K562 (cell line): ENCODE results near the gene CNDP1. TPM values are rescaled to one million over a fixed set of nuclear protein-coding genes. Genes with fewer than 3 reads are reported as not detected.

Experiments
- ATF1 ChIP-seq, 2 experiments: fragments of 450-650 bp in 1 of 2; IDR thresholded peaks; 2 replicates each; pipeline ENCODE4 v1.6.1; 2016; ENCODE audit warnings: missing compliant biosample characterization in 1 of 2, missing genetic modification characterization in 1 of 2
- CHD2 ChIP-seq: IDR thresholded peaks from 2 replicates; pipeline ENCODE4 v1.6.1; 2011; ENCODE audit warnings: low read depth, low read length
- ESRRB ChIP-seq: fragments of 250-450 bp; sonication (Bioruptor Pico); IDR thresholded peaks from 2 replicates; pipeline ENCODE4 v1.5.0; 2020; ENCODE audit warnings: mild to moderate bottlenecking, moderate library complexity, borderline replicate concordance
- ETV6 ChIP-seq, 3 experiments: fragments of 150-350 bp in 1 of 3; sonication (generic) in 1 of 3; formaldehyde crosslinking in 1 of 3; IDR thresholded peaks; 2 replicates each; pipeline versions ENCODE4 v1.6.1 to v1.8.0; 2014 to 2022; ENCODE audit warnings: borderline replicate concordance in 2 of 3, low read depth in 2 of 3, antibody characterized with exemption in 1 of 3, low read length in 1 of 3, mild to moderate bottlenecking in 1 of 3, missing genetic modification reagents in 1 of 3
- ILF3 ChIP-seq: fragments of 450-650 bp; IDR thresholded peaks from 2 replicates; pipeline ENCODE4 v1.6.1; 2018; ENCODE audit warnings: antibody characterized with exemption, mild to moderate bottlenecking, moderate library complexity, borderline replicate concordance
- NFXL1 ChIP-seq: fragments of 450-650 bp; formaldehyde crosslinking; IDR thresholded peaks from 2 replicates; pipeline ENCODE4 v1.4.0; 2021; ENCODE audit warnings: mild to moderate bottlenecking
- PHF21A ChIP-seq: fragments of 450-650 bp; IDR thresholded peaks from 2 replicates; pipeline ENCODE4 v1.6.1; 2017; ENCODE audit warnings: low read depth, borderline replicate concordance
- RBM34 ChIP-seq: fragments of 200-400 bp; formaldehyde crosslinking; IDR thresholded peaks from 2 replicates; pipeline ENCODE4 v1.6.1; 2018; ENCODE audit warnings: low read length, borderline replicate concordance; ENCODE audit not compliant: insufficient read depth
- SMAD3 ChIP-seq: fragments of 450-650 bp; formaldehyde crosslinking; conservative IDR thresholded peaks from 2 replicates; pipeline ENCODE4 v1.4.0; 2020; ENCODE audit warnings: mild to moderate bottlenecking
- TBL1XR1 ChIP-seq, 2 experiments: IDR thresholded peaks; 2 replicates each; pipeline ENCODE4 v1.6.1; 2012; ENCODE audit warnings: improper control_type of control experiment in 2 of 2, low read length in 2 of 2, mild to moderate bottlenecking in 1 of 2
- ZNF408 ChIP-seq: fragments of 250-450 bp; sonication (Bioruptor Pico); IDR thresholded peaks from 2 replicates; pipeline ENCODE4 v1.4.0; 2020; ENCODE audit warnings: low read depth, mild to moderate bottlenecking, moderate library complexity
- ZNF668 ChIP-seq: fragments of 250-450 bp; sonication (Bioruptor Pico); IDR thresholded peaks from 2 replicates; pipeline ENCODE4 v1.8.0; 2022; ENCODE audit warnings: mild to moderate bottlenecking, inconsistent platforms
- ZNF778 ChIP-seq: fragments of 450-650 bp; formaldehyde crosslinking; IDR thresholded peaks from 2 replicates; pipeline ENCODE4 v1.4.0; 2020; ENCODE audit warnings: mild to moderate bottlenecking, moderate library complexity
- polyA plus RNA-seq, 8 experiments: library from polyadenylated mRNA; depleted of rRNA in 4 of 8; stranded (reverse) in 5 of 8; unstranded in 3 of 8; fragments of >200 nt; fragmentation: Nextera tagmentation in 2 of 8; fragmentation: Illumina TruSeq in 1 of 8; extraction: Ambion mirVana in 2 of 8; extraction: Trizol in 1 of 8; gene quantifications; 2 replicates each; pipeline versions ENCODE4 v1.2.1 to v1.2.3, GENCODE V29; 2011 to 2014; ENCODE audit warnings: inconsistent platforms in 1 of 8, missing spikeins in 1 of 8
- total RNA-seq, 7 experiments: library from RNA; depleted of rRNA in 6 of 7; stranded (reverse); fragments of >200 nt in 6 of 7; fragmentation: Illumina TruSeq in 2 of 7; extraction: Trizol in 2 of 7; gene quantifications; 2 replicates each; pipeline versions ENCODE4 v1.2.1 to v1.2.3, GENCODE V29; 2011 to 2021; ENCODE audit warnings: low replicate concordance in 1 of 7
- TF ChIP-seq, protein P1 (sequence below): sonication (generic); formaldehyde crosslinking; IDR thresholded peaks from 2 replicates; pipeline ENCODE4 v1.9.0; 2022; ENCODE audit warnings: mild to moderate bottlenecking, missing genetic modification reagents
- TF ChIP-seq, protein P2 (sequence below): fragments of 150-350 bp; IDR thresholded peaks from 2 replicates; pipeline ENCODE4 v1.6.1; 2014; ENCODE audit warnings: low read depth, mild to moderate bottlenecking, low read length, borderline replicate concordance
- TF ChIP-seq, protein P3 (sequence below), 3 experiments: IDR thresholded peaks in 2 of 3; conservative IDR thresholded peaks in 1 of 3; 2 replicates each; pipeline ENCODE4 v1.5.1; 2011 to 2012; ENCODE audit warnings: low read length in 3 of 3, mild to moderate bottlenecking in 3 of 3, control low read depth in 2 of 3, improper control_type of control experiment in 1 of 3, inconsistent platforms in 1 of 3, low read depth in 1 of 3, mixed read lengths in 1 of 3, moderate library complexity in 1 of 3; ENCODE audit not compliant: insufficient read depth in 2 of 3
- TF ChIP-seq, protein P4 (sequence below): IDR thresholded peaks from 3 replicates; pipeline ENCODE4 v1.6.1; 2011; ENCODE audit warnings: borderline replicate concordance, mild to moderate bottlenecking, moderate library complexity; ENCODE audit not compliant: insufficient read length; ENCODE audit errors: extremely low read depth

The CNDP1 gene
- total and polyA plus RNA-seq, 9 of the 15 experiments (the other 6 are each of a cell fraction or from before 2014, with no cell fraction given) = not detected

DNA sequence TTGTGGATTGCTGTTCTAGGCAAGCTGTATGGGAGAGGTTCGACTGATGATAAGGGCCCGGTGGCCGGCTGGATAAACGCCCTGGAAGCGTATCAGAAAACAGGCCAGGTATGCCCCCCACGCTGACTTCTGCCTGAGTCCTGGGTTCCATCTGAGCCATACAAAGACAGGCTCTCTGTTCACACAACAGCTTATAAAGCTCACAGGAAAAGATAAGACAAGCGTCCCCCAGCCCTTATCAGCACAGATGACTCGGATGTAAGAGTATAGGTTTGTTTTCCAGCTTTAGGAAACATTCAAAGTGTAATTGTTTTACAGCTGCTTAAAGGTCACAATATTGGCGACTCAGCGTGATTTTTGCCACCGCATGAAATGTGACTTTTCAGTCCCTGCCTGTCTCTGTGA, 25.5 kb upstream of the CNDP1 start (continued):
- TF ChIP-seq, protein P1, sequence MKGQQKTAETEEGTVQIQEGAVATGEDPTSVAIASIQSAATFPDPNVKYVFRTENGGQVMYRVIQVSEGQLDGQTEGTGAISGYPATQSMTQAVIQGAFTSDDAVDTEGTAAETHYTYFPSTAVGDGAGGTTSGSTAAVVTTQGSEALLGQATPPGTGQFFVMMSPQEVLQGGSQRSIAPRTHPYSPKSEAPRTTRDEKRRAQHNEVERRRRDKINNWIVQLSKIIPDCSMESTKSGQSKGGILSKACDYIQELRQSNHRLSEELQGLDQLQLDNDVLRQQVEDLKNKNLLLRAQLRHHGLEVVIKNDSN (CRISPR knock-in tag) = no peak
- no peak for TF ChIP-seq NFXL1 (CRISPR knock-in tag)
- TF ChIP-seq ZNF668 (CRISPR knock-in tag) = no peak
- TF ChIP-seq RBM34 = no peak
- TF ChIP-seq ESRRB = no peak
- TF ChIP-seq, protein P2, sequence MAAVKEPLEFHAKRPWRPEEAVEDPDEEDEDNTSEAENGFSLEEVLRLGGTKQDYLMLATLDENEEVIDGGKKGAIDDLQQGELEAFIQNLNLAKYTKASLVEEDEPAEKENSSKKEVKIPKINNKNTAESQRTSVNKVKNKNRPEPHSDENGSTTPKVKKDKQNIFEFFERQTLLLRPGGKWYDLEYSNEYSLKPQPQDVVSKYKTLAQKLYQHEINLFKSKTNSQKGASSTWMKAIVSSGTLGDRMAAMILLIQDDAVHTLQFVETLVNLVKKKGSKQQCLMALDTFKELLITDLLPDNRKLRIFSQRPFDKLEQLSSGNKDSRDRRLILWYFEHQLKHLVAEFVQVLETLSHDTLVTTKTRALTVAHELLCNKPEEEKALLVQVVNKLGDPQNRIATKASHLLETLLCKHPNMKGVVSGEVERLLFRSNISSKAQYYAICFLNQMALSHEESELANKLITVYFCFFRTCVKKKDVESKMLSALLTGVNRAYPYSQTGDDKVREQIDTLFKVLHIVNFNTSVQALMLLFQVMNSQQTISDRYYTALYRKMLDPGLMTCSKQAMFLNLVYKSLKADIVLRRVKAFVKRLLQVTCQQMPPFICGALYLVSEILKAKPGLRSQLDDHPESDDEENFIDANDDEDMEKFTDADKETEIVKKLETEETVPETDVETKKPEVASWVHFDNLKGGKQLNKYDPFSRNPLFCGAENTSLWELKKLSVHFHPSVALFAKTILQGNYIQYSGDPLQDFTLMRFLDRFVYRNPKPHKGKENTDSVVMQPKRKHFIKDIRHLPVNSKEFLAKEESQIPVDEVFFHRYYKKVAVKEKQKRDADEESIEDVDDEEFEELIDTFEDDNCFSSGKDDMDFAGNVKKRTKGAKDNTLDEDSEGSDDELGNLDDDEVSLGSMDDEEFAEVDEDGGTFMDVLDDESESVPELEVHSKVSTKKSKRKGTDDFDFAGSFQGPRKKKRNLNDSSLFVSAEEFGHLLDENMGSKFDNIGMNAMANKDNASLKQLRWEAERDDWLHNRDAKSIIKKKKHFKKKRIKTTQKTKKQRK = no peak
- no peak for TF ChIP-seq ZNF408
- TF ChIP-seq ETV6 (IDR thresholded peaks at IDR 0.05; ENCODE audit: borderline replicate concordance in 1 of 2, low read depth in 2 of 2, low read length in 1 of 2) = no peak
- TF ChIP-seq ETV6 (CRISPR knock-in tag; IDR thresholded peaks at IDR 0.05; ENCODE audit: borderline replicate concordance) = no peak
- TF ChIP-seq ILF3 = no peak
- TF ChIP-seq TBL1XR1 (IDR thresholded peaks at IDR 0.05; ENCODE audit: low read length in 2 of 2) = no peak
- no peak for TF ChIP-seq CHD2
- no peak for TF ChIP-seq ZNF778 (CRISPR knock-in tag)
- no peak for TF ChIP-seq PHF21A
- TF ChIP-seq ATF1 (CRISPR knock-in tag; IDR thresholded peaks at IDR 0.05) = no peak
- TF ChIP-seq ATF1 (tag; IDR thresholded peaks at IDR 0.05) = no peak
- TF ChIP-seq SMAD3 = no peak
- TF ChIP-seq, protein P3, sequence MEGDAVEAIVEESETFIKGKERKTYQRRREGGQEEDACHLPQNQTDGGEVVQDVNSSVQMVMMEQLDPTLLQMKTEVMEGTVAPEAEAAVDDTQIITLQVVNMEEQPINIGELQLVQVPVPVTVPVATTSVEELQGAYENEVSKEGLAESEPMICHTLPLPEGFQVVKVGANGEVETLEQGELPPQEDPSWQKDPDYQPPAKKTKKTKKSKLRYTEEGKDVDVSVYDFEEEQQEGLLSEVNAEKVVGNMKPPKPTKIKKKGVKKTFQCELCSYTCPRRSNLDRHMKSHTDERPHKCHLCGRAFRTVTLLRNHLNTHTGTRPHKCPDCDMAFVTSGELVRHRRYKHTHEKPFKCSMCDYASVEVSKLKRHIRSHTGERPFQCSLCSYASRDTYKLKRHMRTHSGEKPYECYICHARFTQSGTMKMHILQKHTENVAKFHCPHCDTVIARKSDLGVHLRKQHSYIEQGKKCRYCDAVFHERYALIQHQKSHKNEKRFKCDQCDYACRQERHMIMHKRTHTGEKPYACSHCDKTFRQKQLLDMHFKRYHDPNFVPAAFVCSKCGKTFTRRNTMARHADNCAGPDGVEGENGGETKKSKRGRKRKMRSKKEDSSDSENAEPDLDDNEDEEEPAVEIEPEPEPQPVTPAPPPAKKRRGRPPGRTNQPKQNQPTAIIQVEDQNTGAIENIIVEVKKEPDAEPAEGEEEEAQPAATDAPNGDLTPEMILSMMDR (IDR thresholded peaks at IDR 0.05 in 2 of 3, conservative IDR thresholded peaks at IDR 0.05 in 1 of 3; ENCODE audit: insufficient read depth in 2 of 3, low read depth in 1 of 3, low read length in 3 of 3) = no peak
- TF ChIP-seq, protein P4, sequence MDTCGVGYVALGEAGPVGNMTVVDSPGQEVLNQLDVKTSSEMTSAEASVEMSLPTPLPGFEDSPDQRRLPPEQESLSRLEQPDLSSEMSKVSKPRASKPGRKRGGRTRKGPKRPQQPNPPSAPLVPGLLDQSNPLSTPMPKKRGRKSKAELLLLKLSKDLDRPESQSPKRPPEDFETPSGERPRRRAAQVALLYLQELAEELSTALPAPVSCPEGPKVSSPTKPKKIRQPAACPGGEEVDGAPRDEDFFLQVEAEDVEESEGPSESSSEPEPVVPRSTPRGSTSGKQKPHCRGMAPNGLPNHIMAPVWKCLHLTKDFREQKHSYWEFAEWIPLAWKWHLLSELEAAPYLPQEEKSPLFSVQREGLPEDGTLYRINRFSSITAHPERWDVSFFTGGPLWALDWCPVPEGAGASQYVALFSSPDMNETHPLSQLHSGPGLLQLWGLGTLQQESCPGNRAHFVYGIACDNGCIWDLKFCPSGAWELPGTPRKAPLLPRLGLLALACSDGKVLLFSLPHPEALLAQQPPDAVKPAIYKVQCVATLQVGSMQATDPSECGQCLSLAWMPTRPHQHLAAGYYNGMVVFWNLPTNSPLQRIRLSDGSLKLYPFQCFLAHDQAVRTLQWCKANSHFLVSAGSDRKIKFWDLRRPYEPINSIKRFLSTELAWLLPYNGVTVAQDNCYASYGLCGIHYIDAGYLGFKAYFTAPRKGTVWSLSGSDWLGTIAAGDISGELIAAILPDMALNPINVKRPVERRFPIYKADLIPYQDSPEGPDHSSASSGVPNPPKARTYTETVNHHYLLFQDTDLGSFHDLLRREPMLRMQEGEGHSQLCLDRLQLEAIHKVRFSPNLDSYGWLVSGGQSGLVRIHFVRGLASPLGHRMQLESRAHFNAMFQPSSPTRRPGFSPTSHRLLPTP = no peak
